Sigmoid colon (tissue), 3 donors: ENCODE data around the gene AIMP2.

Source experiments
- POLR2A ChIP-seq, 2 donors: fragments of 450-650 bp; IDR thresholded peaks; one replicate each; pipeline ENCODE4 v1.6.1; 2016; ENCODE audit warnings: antibody characterized with exemption in 2 of 2, mild to moderate bottlenecking in 2 of 2, moderate library complexity in 2 of 2
- TF ChIP-seq, protein P1 (sequence below), 4 experiments: fragments of 450-650 bp in 3 of 4; fragments of 200-600 bp in 1 of 4; IDR thresholded peaks; one replicate each; pipeline ENCODE4 v1.5.1; 2016 to 2019; ENCODE audit warnings: antibody characterized with exemption in 4 of 4, mild to moderate bottlenecking in 3 of 4, moderate library complexity in 2 of 4

DNA sequence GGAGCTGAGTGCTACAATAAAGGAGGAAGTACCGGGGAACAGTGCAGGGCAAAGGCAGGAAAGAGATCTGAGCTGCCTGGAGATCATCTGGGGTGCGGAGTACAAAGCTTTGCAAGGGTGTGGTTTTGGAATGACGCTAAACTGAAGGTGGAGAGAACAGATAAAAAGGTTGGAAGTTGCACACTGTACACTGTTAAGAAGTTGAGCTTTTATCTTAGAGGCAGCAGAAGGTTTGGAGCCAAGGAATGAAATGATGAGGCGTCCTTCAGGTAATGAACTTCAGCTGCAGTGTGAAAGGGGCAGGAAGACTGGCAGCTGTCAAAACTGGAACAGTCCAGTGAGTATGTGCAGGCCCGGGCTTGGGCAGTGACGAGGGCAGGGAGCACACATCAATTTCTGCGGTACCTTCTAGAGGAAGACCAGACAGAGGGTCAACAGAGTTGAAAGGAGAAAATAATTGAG is 14.9 kb downstream of the AIMP2 start:
- TF ChIP-seq, protein P1, sequence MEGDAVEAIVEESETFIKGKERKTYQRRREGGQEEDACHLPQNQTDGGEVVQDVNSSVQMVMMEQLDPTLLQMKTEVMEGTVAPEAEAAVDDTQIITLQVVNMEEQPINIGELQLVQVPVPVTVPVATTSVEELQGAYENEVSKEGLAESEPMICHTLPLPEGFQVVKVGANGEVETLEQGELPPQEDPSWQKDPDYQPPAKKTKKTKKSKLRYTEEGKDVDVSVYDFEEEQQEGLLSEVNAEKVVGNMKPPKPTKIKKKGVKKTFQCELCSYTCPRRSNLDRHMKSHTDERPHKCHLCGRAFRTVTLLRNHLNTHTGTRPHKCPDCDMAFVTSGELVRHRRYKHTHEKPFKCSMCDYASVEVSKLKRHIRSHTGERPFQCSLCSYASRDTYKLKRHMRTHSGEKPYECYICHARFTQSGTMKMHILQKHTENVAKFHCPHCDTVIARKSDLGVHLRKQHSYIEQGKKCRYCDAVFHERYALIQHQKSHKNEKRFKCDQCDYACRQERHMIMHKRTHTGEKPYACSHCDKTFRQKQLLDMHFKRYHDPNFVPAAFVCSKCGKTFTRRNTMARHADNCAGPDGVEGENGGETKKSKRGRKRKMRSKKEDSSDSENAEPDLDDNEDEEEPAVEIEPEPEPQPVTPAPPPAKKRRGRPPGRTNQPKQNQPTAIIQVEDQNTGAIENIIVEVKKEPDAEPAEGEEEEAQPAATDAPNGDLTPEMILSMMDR (IDR thresholded peaks at IDR 0.05) = no peak
- no peak for TF ChIP-seq POLR2A (IDR thresholded peaks at IDR 0.05)
